HepG2 (cell line): ENCODE measurements around the gene ABTB2. TPM values are rescaled to one million over a fixed set of nuclear protein-coding genes. Genes with fewer than 3 reads are reported as not detected.

ENCODE experiments used
- ATF7-NPFF ChIP-seq: sonication (generic); formaldehyde crosslinking; IDR thresholded peaks from 2 replicates; pipeline ENCODE4 v1.8.1; 2023; ENCODE audit warnings: mild to moderate bottlenecking, low read depth, missing genetic modification reagents, moderate library complexity
- ATM ChIP-seq: fragments of 450-650 bp; IDR thresholded peaks from 2 replicates; pipeline ENCODE4 v1.7.1; 2017; ENCODE audit warnings: mild to moderate bottlenecking, borderline replicate concordance
- CEBPB ChIP-seq: IDR thresholded peaks from 2 replicates; pipeline ENCODE4 v1.6.1; 2011; ENCODE audit warnings: low read depth, low read length, improper control_type of control experiment, borderline replicate concordance
- ETS1 ChIP-seq: sonication (generic); formaldehyde crosslinking; IDR thresholded peaks from 2 replicates; pipeline ENCODE4 v1.4.0; 2020; ENCODE audit warnings: missing genetic modification reagents
- FOXO1 ChIP-seq: sonication (generic); formaldehyde crosslinking; IDR thresholded peaks from 2 replicates; pipeline ENCODE4 v1.4.0; 2020; ENCODE audit warnings: missing genetic modification reagents
- GATA4 ChIP-seq: sonication (generic); IDR thresholded peaks from 2 replicates; pipeline ENCODE4 v1.6.1; 2016; ENCODE audit warnings: antibody characterized with exemption, low read depth, borderline replicate concordance
- IRF1 ChIP-seq: sonication (generic); formaldehyde crosslinking; IDR thresholded peaks from 2 replicates; pipeline ENCODE4 v1.4.0; 2020; ENCODE audit warnings: low read depth, mild to moderate bottlenecking, missing genetic modification reagents
- LRRFIP1 ChIP-seq: sonication (generic); formaldehyde crosslinking; conservative IDR thresholded peaks from 2 replicates; pipeline ENCODE4 v1.4.0; 2020; ENCODE audit warnings: missing genetic modification reagents
- MED13 ChIP-seq: sonication (generic); formaldehyde crosslinking; IDR thresholded peaks from 2 replicates; pipeline ENCODE4 v1.5.0; 2020; ENCODE audit warnings: missing genetic modification reagents
- MTERF4 ChIP-seq: sonication (generic); formaldehyde crosslinking; IDR thresholded peaks from 2 replicates; pipeline ENCODE4 v1.8.0; 2023; ENCODE audit warnings: mild to moderate bottlenecking, missing genetic modification reagents
- NR1H2 ChIP-seq: sonication (generic); formaldehyde crosslinking; IDR thresholded peaks from 2 replicates; pipeline ENCODE4 v1.8.1; 2022; ENCODE audit warnings: low read depth, missing genetic modification reagents, borderline replicate concordance
- PRPF4 ChIP-seq: fragments of 200-400 bp; formaldehyde crosslinking; IDR thresholded peaks from 2 replicates; pipeline ENCODE4 v1.6.1; 2016; ENCODE audit warnings: low read length, low read depth; ENCODE audit not compliant: poor library complexity, severe bottlenecking
- SALL2 ChIP-seq: sonication (generic); formaldehyde crosslinking; IDR thresholded peaks from 2 replicates; pipeline ENCODE4 v1.8.1; 2023; ENCODE audit warnings: mild to moderate bottlenecking, missing genetic modification reagents, inconsistent platforms
- SAP130 ChIP-seq: IDR thresholded peaks from 2 replicates; pipeline ENCODE4 v1.6.1; 2016; ENCODE audit warnings: low read depth
- SKIL ChIP-seq: sonication (generic); formaldehyde crosslinking; IDR thresholded peaks from 2 replicates; pipeline ENCODE4 v1.8.0; 2022; ENCODE audit warnings: missing genetic modification reagents, mild to moderate bottlenecking, moderate library complexity, borderline replicate concordance
- TAF1 ChIP-seq: sonication (generic); formaldehyde crosslinking; IDR thresholded peaks from 2 replicates; pipeline ENCODE4 v1.4.0; 2020; ENCODE audit warnings: missing genetic modification reagents
- ZBTB7A ChIP-seq: sonication (generic); formaldehyde crosslinking; IDR thresholded peaks from 2 replicates; pipeline ENCODE4 v1.8.0; 2022; ENCODE audit warnings: mild to moderate bottlenecking, missing genetic modification reagents
- ZFAT ChIP-seq: sonication (generic); formaldehyde crosslinking; conservative IDR thresholded peaks from 2 replicates; pipeline ENCODE4 v1.8.1; 2023; ENCODE audit warnings: missing genetic modification reagents, inconsistent platforms
- ZNF431 ChIP-seq: sonication (generic); formaldehyde crosslinking; IDR thresholded peaks from 2 replicates; pipeline ENCODE4 v1.9.0; 2022; ENCODE audit warnings: missing genetic modification reagents, low read depth, mild to moderate bottlenecking, borderline replicate concordance
- ZNF563 ChIP-seq: sonication (generic); formaldehyde crosslinking; IDR thresholded peaks from 2 replicates; pipeline ENCODE4 v1.8.0; 2022; ENCODE audit warnings: mild to moderate bottlenecking, moderate library complexity, missing genetic modification reagents
- ZNF703 ChIP-seq: sonication (generic); formaldehyde crosslinking; IDR thresholded peaks from 2 replicates; pipeline ENCODE4 v1.5.1; 2020; ENCODE audit warnings: missing genetic modification reagents, mild to moderate bottlenecking, moderate library complexity, borderline replicate concordance
- ZSCAN9 ChIP-seq: IDR thresholded peaks from 2 replicates; pipeline ENCODE4 v1.6.1; 2016; ENCODE audit warnings: borderline replicate concordance
- polyA plus RNA-seq, 8 experiments: library from polyadenylated mRNA; depleted of rRNA in 3 of 8; stranded (reverse) in 7 of 8; unstranded in 1 of 8; fragments of >200 nt; fragmentation: Illumina TruSeq in 4 of 8; extraction: Trizol in 4 of 8; gene quantifications; 2 replicates each; pipeline versions ENCODE4 v1.2.1 to v1.2.3, GENCODE V29; 2011 to 2016; ENCODE audit warnings: low read depth in 4 of 8, missing spikeins in 1 of 8, mixed read lengths in 1 of 8; ENCODE audit not compliant: insufficient read depth in 1 of 8
- total RNA-seq, 5 experiments: library from RNA; depleted of rRNA; stranded (reverse); fragments of >200 nt; fragmentation: Illumina TruSeq; extraction: Trizol; gene quantifications; 2 replicates each; pipeline ENCODE4 v1.2.3, GENCODE V29; 2016; ENCODE audit warnings: low read depth in 1 of 5

The ABTB2 gene
- total and polyA plus RNA-seq, 2 of the 13 experiments (the other 11 are each of a cell fraction or from before 2014, with no cell fraction given): 5.1 to 15.4 TPM

- TF ChIP-seq SKIL (CRISPR knock-in tag): peak; percentile 94
- TF ChIP-seq ATF7-NPFF (CRISPR knock-in tag): no peak
- TF ChIP-seq ZNF431 (CRISPR knock-in tag): no peak
- TF ChIP-seq PRPF4: no peak
- no peak for TF ChIP-seq LRRFIP1
- no peak for TF ChIP-seq TAF1 (CRISPR knock-in tag)
- no peak for TF ChIP-seq ZNF703 (CRISPR knock-in tag)
- no peak for TF ChIP-seq MTERF4 (CRISPR knock-in tag)
- no peak for TF ChIP-seq MED13
- TF ChIP-seq ETS1 (CRISPR knock-in tag): no peak
- no peak for TF ChIP-seq ZFAT (CRISPR knock-in tag)
- TF ChIP-seq IRF1: no peak
- TF ChIP-seq SALL2 (CRISPR knock-in tag): no peak; the same call in 1 of the 2 replicates
- no peak for TF ChIP-seq ATM
- no peak; the same call in 1 of the 2 replicates for TF ChIP-seq ZBTB7A
- TF ChIP-seq NR1H2: peak; percentile 20; the same call in 1 of the 2 replicates
- TF ChIP-seq SAP130 (CRISPR knock-in tag): peak; percentile 95
- TF ChIP-seq ZSCAN9 (CRISPR knock-in tag): peak; percentile 93
- TF ChIP-seq FOXO1 (CRISPR knock-in tag): peak; percentile 82; the same call in 1 of the 2 replicates
- TF ChIP-seq GATA4: no peak
- TF ChIP-seq CEBPB: peak; percentile 96
- TF ChIP-seq ZNF563: no peak
Observed at GRCh38 chr11:34344768-34345539, 12.9 kb downstream of the ABTB2 start (continued).
